Hematopoietic multipotent progenitor cell treated with erythropoietin and hydrocortisone succinate and interleukin-3 and kit ligand, for 4 days (in vitro differentiated cells): Measurements from ENCODE around the gene GPR173.
A peak's percentile ranks its signal among the peaks of the same experiment; 100 is the strongest.

Experiments used
- DNase-seq: peaks from one replicate; pipeline ENCODE4 v3.0.0-alpha.2; 2015

Gene GPR173

GRCh38 chrX:53071604-53072417 lies 23.2 kb downstream of the GPR173 start:
- peak; percentile 82 for DNase-seq

GRCh38 chrX:53072418-53073114 lies 24.0 kb downstream of the GPR173 start:
- DNase-seq = no peak

GRCh38 chrX:53073115-53073586 lies 24.6 kb downstream of the GPR173 start:
- no peak for DNase-seq

- no peak for DNase-seq
Measured at GRCh38 chrX:53075011-53075410, 26.4 kb downstream of the GPR173 start.

- no peak for DNase-seq
Measured at GRCh38 chrX:53076671-53077070, 28.1 kb downstream of the GPR173 start.

GRCh38 chrX:53077207-53078197 lies 28.9 kb downstream of the GPR173 start:
- peak; percentile 38 for DNase-seq

- DNase-seq = no peak
Measured at GRCh38 chrX:53078943-53079342, 30.4 kb downstream of the GPR173 start.

- DNase-seq = no peak
Measured at GRCh38 chrX:53080628-53081580, 32.3 kb downstream of the GPR173 start.

- peak; percentile 95 for DNase-seq
Measured at GRCh38 chrX:53081925-53082772, 33.6 kb downstream of the GPR173 start, which contains the start of gene TSPYL2. TSPYL2 (plus strand) TSS chrX:53082367; CDS start chrX:53082499, 132 bp downstream.

GRCh38 chrX:53082773-53083616 lies 34.4 kb downstream of the GPR173 start:
- no peak for DNase-seq

- DNase-seq = no peak
Measured at GRCh38 chrX:53084043-53084570, 35.5 kb downstream of the GPR173 start.

- DNase-seq = no peak
Measured at GRCh38 chrX:53084863-53085262, 36.3 kb downstream of the GPR173 start.

- peak; percentile 54 for DNase-seq
Measured at GRCh38 chrX:53085661-53086229, 37.2 kb downstream of the GPR173 start.

- DNase-seq = no peak
Measured at GRCh38 chrX:53086464-53086863, 37.9 kb downstream of the GPR173 start.

- DNase-seq = no peak
Measured at GRCh38 chrX:53087388-53087831, 38.8 kb downstream of the GPR173 start.

GRCh38 chrX:53088136-53088974 lies 39.8 kb downstream of the GPR173 start:
- peak; percentile 51 for DNase-seq

- peak; percentile 69 for DNase-seq
Measured at GRCh38 chrX:53089224-53089842, 40.7 kb downstream of the GPR173 start.
